HG03097 (cell line): ENCODE data around the gene AKAP3.

Experiments
- ATAC-seq: cut with Tn5 transposase; IDR thresholded peaks from one replicate; pipeline ENCODE4 v1.9.1; 2021; ENCODE audit not compliant: unreplicated experiment, low FRiP score

Gene AKAP3

GRCh38 chr12:4603946-4604345 is 44.9 kb downstream of the AKAP3 start:
- no peak for ATAC-seq

- no peak for ATAC-seq
Observed at GRCh38 chr12:4603421-4603820, 45.4 kb downstream of the AKAP3 start.

GRCh38 chr12:4595881-4596280 is 53.0 kb downstream of the AKAP3 start:
- ATAC-seq, result no peak

GRCh38 chr12:4591180-4591687 is 57.6 kb downstream of the AKAP3 start:
- ATAC-seq, result no peak

- no peak for ATAC-seq
Observed at GRCh38 chr12:4589941-4590340, 58.9 kb downstream of the AKAP3 start.

GRCh38 chr12:4588916-4589315 is 59.9 kb downstream of the AKAP3 start:
- no peak for ATAC-seq

GRCh38 chr12:4587108-4587507 is 61.7 kb downstream of the AKAP3 start:
- ATAC-seq, result no peak

- ATAC-seq, result no peak
Observed at GRCh38 chr12:4586500-4586899, 62.4 kb downstream of the AKAP3 start.

- no peak for ATAC-seq
Observed at GRCh38 chr12:4584896-4585295, 64.0 kb downstream of the AKAP3 start.

GRCh38 chr12:4584281-4584680 is 64.6 kb downstream of the AKAP3 start:
- ATAC-seq, result no peak

GRCh38 chr12:4580281-4580688 is 68.6 kb downstream of the AKAP3 start:
- ATAC-seq, result no peak

GRCh38 chr12:4579305-4580102 is 69.3 kb downstream of the AKAP3 start:
- ATAC-seq, result no peak

GRCh38 chr12:4572680-4573079 is 76.2 kb downstream of the AKAP3 start:
- ATAC-seq, result no peak

- ATAC-seq, result no peak
Observed at GRCh38 chr12:4569261-4569660, 79.6 kb downstream of the AKAP3 start.

- ATAC-seq, result no peak
Observed at GRCh38 chr12:4567073-4567881, 81.6 kb downstream of the AKAP3 start.

- no peak for ATAC-seq
Observed at GRCh38 chr12:4566474-4566873, 82.4 kb downstream of the AKAP3 start.
